ENCODE data around the gene PNMA3. TPM values are rescaled to one million over a fixed set of nuclear protein-coding genes. Genes with fewer than 3 reads are reported as not detected.
"Not testable (repeated sequence)": the region's sequence is repeated elsewhere in the genome, so short reads cannot be mapped to it uniquely, and the experiment has no call there.

PNMA3 gene, protein sequence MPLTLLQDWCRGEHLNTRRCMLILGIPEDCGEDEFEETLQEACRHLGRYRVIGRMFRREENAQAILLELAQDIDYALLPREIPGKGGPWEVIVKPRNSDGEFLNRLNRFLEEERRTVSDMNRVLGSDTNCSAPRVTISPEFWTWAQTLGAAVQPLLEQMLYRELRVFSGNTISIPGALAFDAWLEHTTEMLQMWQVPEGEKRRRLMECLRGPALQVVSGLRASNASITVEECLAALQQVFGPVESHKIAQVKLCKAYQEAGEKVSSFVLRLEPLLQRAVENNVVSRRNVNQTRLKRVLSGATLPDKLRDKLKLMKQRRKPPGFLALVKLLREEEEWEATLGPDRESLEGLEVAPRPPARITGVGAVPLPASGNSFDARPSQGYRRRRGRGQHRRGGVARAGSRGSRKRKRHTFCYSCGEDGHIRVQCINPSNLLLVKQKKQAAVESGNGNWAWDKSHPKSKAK
- under 1 TPM; 0.16 to 0.43 (median 0.19) TPM for total RNA-seq
- 1 to 10 TPM in 1 of 2 donors, under 1 TPM in 1; 0.34 to 2.3 TPM for polyA plus RNA-seq

DNA sequence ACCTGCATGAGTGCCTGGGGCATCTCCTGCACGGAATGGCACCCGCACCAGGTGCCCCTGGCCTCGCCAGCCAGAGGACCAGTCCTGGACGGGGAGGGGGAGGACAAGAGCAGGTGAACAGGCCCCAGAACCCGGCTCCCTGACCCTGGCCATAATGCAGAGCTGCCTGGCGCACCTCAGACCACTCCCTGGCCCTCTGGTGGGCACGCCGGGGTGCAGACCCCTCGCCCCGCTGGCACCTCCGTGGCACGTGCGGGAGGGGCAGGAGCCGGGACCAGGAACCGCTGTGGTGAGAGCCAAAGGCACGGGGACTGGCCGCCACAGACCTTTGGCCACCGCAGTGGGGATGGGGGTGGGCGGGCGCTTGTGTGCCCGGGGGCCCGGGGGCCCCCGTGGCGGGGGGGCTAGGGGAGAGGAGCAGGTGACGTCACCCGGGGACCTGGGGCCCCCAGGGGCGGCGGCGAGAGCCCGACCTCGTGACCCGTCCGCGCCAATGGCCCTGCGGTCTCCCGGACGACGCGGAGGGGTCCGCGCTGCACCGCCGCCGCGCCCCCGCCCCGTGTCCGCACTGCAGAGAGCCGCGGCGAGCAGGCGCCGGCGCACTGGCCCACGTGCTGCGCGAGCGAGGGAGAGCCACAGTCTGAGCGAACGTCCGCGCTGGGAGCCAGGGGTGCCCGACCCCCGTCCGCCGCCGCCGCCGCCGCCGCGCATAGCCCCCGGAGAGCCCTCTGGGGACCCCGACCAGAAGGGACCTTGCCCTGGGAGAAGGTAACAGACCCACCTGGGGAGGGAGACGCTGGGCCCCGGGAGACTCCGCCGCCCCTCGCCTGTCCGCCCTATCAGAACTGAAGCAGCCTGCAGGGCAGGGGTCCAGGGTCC is at the start of gene PNMA3:
Gene PNMA3 (plus strand): TSS at position 600 of the 879 bp plus-strand sequence. CDS start 586 bp downstream, outside the sequence.
- Histone ChIP-seq H3K27me3 (peaks cover 0 to 13% (median 3%) of the 10 kb centered on the region in 4 donors), H3K4me1 (no peaks in the 10 kb centered on the region), H3K4me3 (peak within 1 kb of the TSS in 2 of 4 donors; percentile 11 to 18), H3K9me3 (no peaks in the 10 kb centered on the region), H3K36me3 (no peaks in the 10 kb centered on the region), H3K27ac (no peak within 1 kb of the TSS)
- FAIRE-seq, result no peak
- TF ChIP-seq, protein P1, sequence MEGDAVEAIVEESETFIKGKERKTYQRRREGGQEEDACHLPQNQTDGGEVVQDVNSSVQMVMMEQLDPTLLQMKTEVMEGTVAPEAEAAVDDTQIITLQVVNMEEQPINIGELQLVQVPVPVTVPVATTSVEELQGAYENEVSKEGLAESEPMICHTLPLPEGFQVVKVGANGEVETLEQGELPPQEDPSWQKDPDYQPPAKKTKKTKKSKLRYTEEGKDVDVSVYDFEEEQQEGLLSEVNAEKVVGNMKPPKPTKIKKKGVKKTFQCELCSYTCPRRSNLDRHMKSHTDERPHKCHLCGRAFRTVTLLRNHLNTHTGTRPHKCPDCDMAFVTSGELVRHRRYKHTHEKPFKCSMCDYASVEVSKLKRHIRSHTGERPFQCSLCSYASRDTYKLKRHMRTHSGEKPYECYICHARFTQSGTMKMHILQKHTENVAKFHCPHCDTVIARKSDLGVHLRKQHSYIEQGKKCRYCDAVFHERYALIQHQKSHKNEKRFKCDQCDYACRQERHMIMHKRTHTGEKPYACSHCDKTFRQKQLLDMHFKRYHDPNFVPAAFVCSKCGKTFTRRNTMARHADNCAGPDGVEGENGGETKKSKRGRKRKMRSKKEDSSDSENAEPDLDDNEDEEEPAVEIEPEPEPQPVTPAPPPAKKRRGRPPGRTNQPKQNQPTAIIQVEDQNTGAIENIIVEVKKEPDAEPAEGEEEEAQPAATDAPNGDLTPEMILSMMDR (IDR thresholded peaks at IDR 0.05), result no peak
- ATAC-seq, result peak; percentile 56 to 78 (median 59)
- DNase-seq, result peak in 3 of 6 donors; percentile 23 to 76 (median 68)
- WGBS, 2 donors, result 11 to 52% methylated on average over 55 to 80 of the region's 80 CpGs
- intact Hi-C loops (cut with DNase I), result no loop called here

DNA sequence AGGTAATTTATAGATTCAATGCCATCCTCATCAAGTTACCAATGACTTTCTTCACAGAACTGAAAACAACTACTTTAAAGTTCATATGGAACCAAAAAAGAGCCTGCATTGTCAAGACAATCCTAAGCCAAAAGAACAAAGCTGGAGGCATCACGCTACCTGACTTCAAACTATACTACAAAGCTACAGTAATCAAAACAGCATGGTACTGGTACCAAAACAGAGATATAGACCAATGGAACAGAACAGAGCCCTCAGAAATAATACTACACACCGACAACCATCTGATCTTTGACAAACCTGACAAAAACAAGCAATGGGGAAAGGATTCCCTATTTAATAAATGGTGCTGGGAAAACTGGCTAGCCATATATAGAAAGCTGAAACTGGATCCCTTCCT is 39.1 kb upstream of the PNMA3 start:
- FAIRE-seq; H3K36me3 ChIP-seq; ATAC-seq; DNase-seq; intact Hi-C loops (cut with DNase I); H3K9me3 ChIP-seq; H3K4me3 ChIP-seq; H3K27ac ChIP-seq; H3K4me1 ChIP-seq: not testable (repeated sequence)
- 20 to 34% methylated on average over 2 of the region's 2 CpGs for WGBS, 2 donors
- H3K27me3 ChIP-seq, result peaks cover 0 to 15% (median 9%) of the 10 kb centered on the region in 4 donors

DNA sequence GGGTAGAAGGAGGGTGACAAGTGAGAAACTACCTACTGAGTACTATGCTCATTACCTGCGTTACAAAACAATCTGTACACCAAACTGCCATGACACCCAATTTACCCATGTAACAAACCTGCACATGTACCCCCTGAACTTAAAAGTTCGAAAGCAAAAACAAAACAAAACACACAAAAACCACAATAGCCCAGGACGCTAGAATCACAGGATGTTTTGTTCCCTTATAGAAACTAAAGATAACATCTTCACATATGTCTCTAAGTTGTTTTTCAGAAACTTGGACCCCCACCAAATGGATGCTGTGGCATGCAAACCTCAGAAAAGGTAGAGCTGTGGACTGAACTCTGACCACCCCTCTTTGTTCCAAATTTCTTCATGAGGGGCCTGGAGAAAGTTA is 37.1 kb upstream of the PNMA3 start:
- H3K4me3 ChIP-seq, result no peak overlapping the region
- H3K36me3 ChIP-seq, result no peaks in the 10 kb centered on the region
- ATAC-seq (no peak), FAIRE-seq (no peak), DNase-seq (no peak)
- TF ChIP-seq, protein P1 (IDR thresholded peaks at IDR 0.05), result no peak
- WGBS, 2 donors, result 41 to 53% methylated on average over 3 of the region's 3 CpGs
- intact Hi-C loops (cut with DNase I), result no loop called here
- H3K27ac ChIP-seq, result no peak overlapping the region
- H3K9me3 ChIP-seq, result no peaks in the 10 kb centered on the region
- H3K27me3 ChIP-seq, result peaks cover 0 to 15% (median 6%) of the 10 kb centered on the region in 4 donors
- no peaks in the 10 kb centered on the region for H3K4me1 ChIP-seq

DNA sequence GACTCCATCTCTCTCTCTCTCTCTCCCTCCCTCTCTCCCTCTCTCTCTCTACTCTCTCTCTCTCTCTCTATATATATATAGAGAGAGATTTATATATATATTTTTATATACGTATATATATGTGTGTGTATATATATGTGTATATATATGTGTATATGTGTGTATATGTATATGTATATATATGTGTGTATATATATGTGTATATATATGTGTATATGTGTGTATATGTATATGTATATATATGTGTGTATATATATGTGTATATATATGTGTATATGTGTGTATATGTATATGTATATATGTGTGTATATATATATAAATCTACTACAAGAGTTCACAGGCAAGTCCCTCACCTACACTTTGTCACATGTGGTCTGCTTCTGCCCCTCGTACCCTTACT is 29.8 kb upstream of the PNMA3 start:
- DNase-seq; H3K4me1 ChIP-seq; ATAC-seq; H3K36me3 ChIP-seq; FAIRE-seq; intact Hi-C loops (cut with DNase I); H3K9me3 ChIP-seq; H3K27ac ChIP-seq; H3K4me3 ChIP-seq: not testable (repeated sequence)
- 89 to 94% methylated on average over 2 of the region's 2 CpGs for WGBS, 2 donors
- H3K27me3 ChIP-seq, result peaks cover 0 to 15% (median 5%) of the 10 kb centered on the region in 4 donors

DNA sequence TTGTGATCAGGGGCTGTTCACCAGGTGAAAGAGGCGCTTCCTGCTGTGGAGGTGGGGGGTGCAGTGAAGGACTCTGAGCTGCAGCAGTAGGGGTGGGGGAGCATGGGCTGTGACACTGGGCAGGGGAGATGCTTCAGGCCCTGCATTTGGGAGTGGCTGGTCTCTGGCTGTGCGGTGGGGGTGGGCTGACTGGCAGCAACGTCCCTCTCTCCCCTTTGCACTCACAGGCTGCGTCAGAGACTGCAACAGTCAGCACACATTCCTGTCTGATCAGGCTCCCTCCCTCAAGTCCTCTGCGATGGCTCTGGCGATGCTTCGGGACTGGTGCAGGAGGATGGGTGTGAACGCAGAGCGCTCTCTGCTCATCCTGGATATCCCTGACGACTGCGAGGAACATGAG is 27.8 kb upstream of the PNMA3 start:
- DNase-seq, result peak in 1 of 6 donors; percentile 35
- ATAC-seq; FAIRE-seq; H3K27ac ChIP-seq; H3K4me1 ChIP-seq; H3K9me3 ChIP-seq; H3K36me3 ChIP-seq; intact Hi-C loops (cut with DNase I); H3K27me3 ChIP-seq; H3K4me3 ChIP-seq: not testable (repeated sequence)
- WGBS, 2 donors, result 69 to 79% methylated on average over 9 to 11 of the region's 11 CpGs

DNA sequence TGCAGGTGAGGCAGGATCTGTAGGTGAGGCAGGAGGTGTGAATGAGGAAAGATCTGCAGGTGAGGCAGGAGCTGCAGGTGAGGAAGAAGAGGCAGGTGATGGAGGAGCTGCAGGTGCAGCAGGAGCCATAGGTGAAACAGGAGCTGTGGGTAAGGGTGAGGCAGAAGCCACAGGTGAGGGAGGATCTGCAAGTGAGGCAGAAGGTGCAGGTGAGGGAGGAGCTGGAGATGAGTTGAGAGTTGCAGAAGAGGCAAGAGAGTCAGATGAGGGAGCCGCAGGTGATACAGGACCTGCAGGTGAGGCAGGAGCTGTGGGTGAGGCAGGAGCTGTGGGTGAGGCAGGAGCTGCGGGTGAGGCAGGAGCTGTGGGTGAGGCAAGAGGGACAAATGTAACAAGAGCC is 27.1 kb upstream of the PNMA3 start:
- TF ChIP-seq, protein P1 (IDR thresholded peaks at IDR 0.05), result no peak
- no peaks in the 10 kb centered on the region for H3K9me3 ChIP-seq
- DNase-seq, result no peak
- intact Hi-C loops (cut with DNase I), result no loop called here
- H3K27ac ChIP-seq, result no peak overlapping the region
- no peaks in the 10 kb centered on the region for H3K4me1 ChIP-seq
- WGBS, 2 donors, result 71 to 73% methylated on average over 2 of the region's 2 CpGs
- no peak overlapping the region for H3K4me3 ChIP-seq
- no peaks in the 10 kb centered on the region for H3K36me3 ChIP-seq
- H3K27me3 ChIP-seq, result peaks cover 0 to 4% (median under 1%) of the 10 kb centered on the region in 4 donors
- no peak for ATAC-seq
- FAIRE-seq, result no peak

All from pancreas (tissue), 10 donors.